Measurements from ENCODE around the gene CSF3R. TPM values are rescaled to one million over a fixed set of nuclear protein-coding genes. Genes with fewer than 3 reads are reported as not detected.
A peak's percentile ranks its signal among the peaks of the same experiment; 100 is the strongest.

Gene CSF3R
- total and polyA plus RNA-seq, 2 donors (not counting 1 experiment from before 2014, with no cell fraction given) = 0.30 to 6.3 TPM

DNA sequence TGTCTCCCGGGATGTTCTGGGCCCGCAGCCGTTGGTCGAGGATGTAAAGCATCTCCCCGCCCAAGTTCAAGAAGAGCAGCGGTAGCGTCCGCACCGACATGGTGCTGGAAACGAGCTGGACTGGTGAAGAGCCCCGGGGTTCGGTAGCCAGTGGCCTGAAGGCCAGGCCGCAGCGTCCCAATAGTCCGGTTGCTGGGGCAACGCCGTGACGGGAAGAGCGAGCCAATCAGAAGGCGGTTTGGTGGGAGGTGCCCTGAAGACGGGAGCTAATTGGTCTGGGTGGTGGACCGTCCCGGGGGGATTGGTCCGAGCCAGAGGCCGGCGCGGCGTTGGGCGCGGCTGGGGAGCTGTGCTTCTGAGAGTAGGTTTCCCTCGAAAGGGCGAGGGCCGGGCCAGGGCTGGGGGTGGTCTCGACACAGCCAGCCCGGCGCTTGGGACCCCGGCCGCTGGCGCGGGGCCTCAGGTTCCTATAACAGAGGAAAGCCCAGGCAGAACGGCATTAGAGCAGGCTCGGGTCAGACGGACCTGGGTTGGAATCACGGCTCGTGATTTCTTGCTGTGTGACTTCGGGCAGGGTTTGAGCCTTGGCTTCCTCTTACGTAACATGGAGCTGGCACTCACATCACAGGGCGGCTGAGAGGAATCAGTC, 32.3 kb downstream of the CSF3R start, which contains the start of gene OSCP1:
TSS of gene OSCP1 (minus strand) at position 182 of the 649 bp plus-strand sequence. CDS start at position 100, 82 bp downstream.
- Mint-ChIP-seq H3K4me3 (peak within 1 kb of the TSS; percentile 97), H3K27ac (peak within 1 kb of the TSS; percentile 96), H3K4me1 (peaks cover 18% of the 10 kb centered on the region), H3K9me3 (ENCODE audit: insufficient read depth) (no peaks in the 10 kb centered on the region), H3K27me3 (no peaks in the 10 kb centered on the region)
- Histone ChIP-seq H3K79me2 (ENCODE audit: control insufficient read depth, insufficient read depth, low read length) (no peaks in the 10 kb centered on the region), H2AFZ (ENCODE audit: insufficient read depth, low read depth, low read length, poor library complexity, severe bottlenecking) (peak within 1 kb of the TSS; percentile 83), H3K4me2 (replicated peaks; ENCODE audit: low read depth, low read length, poor library complexity, severe bottlenecking) (peak within 1 kb of the TSS; percentile 80), H3K27ac (ENCODE audit: low read length in 2 of 2) (peak within 1 kb of the TSS; percentile 92 to 96), H3K4me1 (ENCODE audit: control insufficient read depth in 2 of 2, insufficient read depth in 2 of 2, low read length in 2 of 2) (peaks cover 3 to 15% of the 10 kb centered on the region in 2 donors), H3K9ac (ENCODE audit: low read length) (peak within 1 kb of the TSS; percentile 80), H3K9me3 (ENCODE audit: control extremely low read depth in 1 of 3, control insufficient read depth in 2 of 3, insufficient read depth in 1 of 3, low read length in 2 of 3) (no peaks in the 10 kb centered on the region), H3K4me3 (ENCODE audit: control extremely low read depth in 1 of 5, extremely low read depth in 1 of 5, insufficient read depth in 1 of 5, low read depth in 2 of 5, low read length in 4 of 5) (peak within 1 kb of the TSS; percentile 67 to 86 (median 76)), H4K20me1 (ENCODE audit: control insufficient read depth, insufficient read depth, low read length, poor library complexity, severe bottlenecking) (no peaks in the 10 kb centered on the region), H3K36me3 (replicated peaks in 1 of 2; ENCODE audit: control extremely low read depth in 1 of 2, control insufficient read depth in 1 of 2, extremely low read depth in 1 of 2, insufficient read depth in 2 of 2, low read length in 1 of 2) (peaks cover 3 to 8% of the 10 kb centered on the region in 2 experiments), H3K27me3 (replicated peaks in 1 of 4; ENCODE audit: control extremely low read depth in 1 of 4, control insufficient read depth in 3 of 4, insufficient read depth in 4 of 4, low read length in 3 of 4) (no peaks in the 10 kb centered on the region)
- intact Hi-C loops (cut with micrococcal nuclease) = loop anchor here (1.0 to 2.0 kb wide), 4 partner anchors 14 to 1104 kb away; partner anchors contain the start of genes ADPRS, MRPS15 and SNIP1
- DNase-seq (peak; percentile 96), ATAC-seq (ENCODE audit: low read depth) (peak; percentile 98)
- no peak for TF ChIP-seq EZH2 (IDR thresholded peaks at IDR 0.05; ENCODE audit: borderline replicate concordance, insufficient read depth, low read depth, low read length, poor library complexity, severe bottlenecking)
- TF ChIP-seq, protein P1, sequence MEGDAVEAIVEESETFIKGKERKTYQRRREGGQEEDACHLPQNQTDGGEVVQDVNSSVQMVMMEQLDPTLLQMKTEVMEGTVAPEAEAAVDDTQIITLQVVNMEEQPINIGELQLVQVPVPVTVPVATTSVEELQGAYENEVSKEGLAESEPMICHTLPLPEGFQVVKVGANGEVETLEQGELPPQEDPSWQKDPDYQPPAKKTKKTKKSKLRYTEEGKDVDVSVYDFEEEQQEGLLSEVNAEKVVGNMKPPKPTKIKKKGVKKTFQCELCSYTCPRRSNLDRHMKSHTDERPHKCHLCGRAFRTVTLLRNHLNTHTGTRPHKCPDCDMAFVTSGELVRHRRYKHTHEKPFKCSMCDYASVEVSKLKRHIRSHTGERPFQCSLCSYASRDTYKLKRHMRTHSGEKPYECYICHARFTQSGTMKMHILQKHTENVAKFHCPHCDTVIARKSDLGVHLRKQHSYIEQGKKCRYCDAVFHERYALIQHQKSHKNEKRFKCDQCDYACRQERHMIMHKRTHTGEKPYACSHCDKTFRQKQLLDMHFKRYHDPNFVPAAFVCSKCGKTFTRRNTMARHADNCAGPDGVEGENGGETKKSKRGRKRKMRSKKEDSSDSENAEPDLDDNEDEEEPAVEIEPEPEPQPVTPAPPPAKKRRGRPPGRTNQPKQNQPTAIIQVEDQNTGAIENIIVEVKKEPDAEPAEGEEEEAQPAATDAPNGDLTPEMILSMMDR (IDR thresholded peaks at IDR 0.05) = no peak
- WGBS (ENCODE audit: insufficient coverage) = 2% methylated on average over 48 of the region's 48 CpGs
- CTCF ChIA-PET = interaction anchor here (0.6 to 1.5 kb wide), 5 partner anchors 10 to 637 kb away, joined by 3 to 5 read pairs (median 4); partner anchors contain the start of gene MRPS15
- POLR2A ChIA-PET = interaction anchor here (0.6 to 2.7 kb wide), 7 partner anchors 14 to 1025 kb away, joined by 3 to 20 read pairs (median 3); partner anchors contain the start of genes MRPS15, SH3D21 and STK40

DNA sequence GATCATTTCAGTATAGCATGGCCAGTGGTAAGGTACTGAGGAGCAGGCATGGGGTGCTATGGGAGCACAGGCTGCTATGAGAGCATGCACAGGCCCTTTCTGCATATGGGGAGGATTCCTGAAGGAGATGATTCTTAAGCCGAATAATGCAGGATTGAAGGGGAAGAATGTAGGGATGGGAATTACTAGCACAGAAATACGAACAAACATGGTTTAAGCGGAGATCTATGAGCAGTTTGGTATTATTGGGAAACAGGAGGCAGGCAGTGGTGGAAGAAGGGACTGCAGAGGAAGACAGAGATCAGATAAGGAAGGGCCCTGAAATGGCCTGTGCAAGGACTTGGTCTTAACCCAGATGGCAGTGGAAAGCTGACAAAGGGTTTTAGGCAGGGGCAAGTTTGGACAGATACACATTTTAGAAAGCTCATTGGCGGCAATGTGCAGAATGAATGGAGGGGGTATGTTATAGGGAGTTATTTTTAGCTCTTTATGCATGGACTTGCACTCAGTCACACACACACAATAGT, 34.1 kb downstream of the CSF3R start:
- Mint-ChIP-seq H3K27ac (no peak overlapping the region), H3K4me3 (peak overlapping the region; percentile 1), H3K4me1 (peaks cover 18% of the 10 kb centered on the region), H3K27me3 (no peaks in the 10 kb centered on the region), H3K9me3 (ENCODE audit: insufficient read depth) (no peaks in the 10 kb centered on the region)
- H3K79me2 ChIP-seq (ENCODE audit: control insufficient read depth, insufficient read depth, low read length) = no peaks in the 10 kb centered on the region
- WGBS (ENCODE audit: insufficient coverage) = 97% methylated on average over 3 of the region's 4 CpGs
- DNase-seq (no peak), ATAC-seq (ENCODE audit: low read depth) (no peak)
- no peak overlapping the region for H2AFZ ChIP-seq (ENCODE audit: insufficient read depth, low read depth, low read length, poor library complexity, severe bottlenecking)
- POLR2A ChIA-PET = no interaction called here
- H3K27ac ChIP-seq (ENCODE audit: low read length in 2 of 2) = no peak overlapping the region
- no peak for TF ChIP-seq EZH2 (IDR thresholded peaks at IDR 0.05; ENCODE audit: borderline replicate concordance, insufficient read depth, low read depth, low read length, poor library complexity, severe bottlenecking)
- TF ChIP-seq, protein P1 (IDR thresholded peaks at IDR 0.05) = no peak
- CTCF ChIA-PET = no interaction called here
- H3K9me3 ChIP-seq (ENCODE audit: control extremely low read depth in 1 of 3, control insufficient read depth in 2 of 3, insufficient read depth in 1 of 3, low read length in 2 of 3) = no peaks in the 10 kb centered on the region
- no peak overlapping the region for H3K9ac ChIP-seq (ENCODE audit: low read length)
- H3K4me1 ChIP-seq (ENCODE audit: control insufficient read depth in 2 of 2, insufficient read depth in 2 of 2, low read length in 2 of 2) = peaks cover 3 to 15% of the 10 kb centered on the region in 2 donors
- H3K4me3 ChIP-seq (ENCODE audit: control extremely low read depth in 1 of 5, extremely low read depth in 1 of 5, insufficient read depth in 1 of 5, low read depth in 2 of 5, low read length in 4 of 5) = no peak overlapping the region
- H3K36me3 ChIP-seq (replicated peaks in 1 of 2; ENCODE audit: control extremely low read depth in 1 of 2, control insufficient read depth in 1 of 2, extremely low read depth in 1 of 2, insufficient read depth in 2 of 2, low read length in 1 of 2) = no peaks in the 10 kb centered on the region
- H3K27me3 ChIP-seq (replicated peaks in 1 of 4; ENCODE audit: control extremely low read depth in 1 of 4, control insufficient read depth in 3 of 4, insufficient read depth in 4 of 4, low read length in 3 of 4) = no peaks in the 10 kb centered on the region
- no peaks in the 10 kb centered on the region for H4K20me1 ChIP-seq (ENCODE audit: control insufficient read depth, insufficient read depth, low read length, poor library complexity, severe bottlenecking)
- intact Hi-C loops (cut with micrococcal nuclease) = no loop called here
- no peak overlapping the region for H3K4me2 ChIP-seq (replicated peaks; ENCODE audit: low read depth, low read length, poor library complexity, severe bottlenecking)
